GM06990 (cell line): Measurements from ENCODE around the gene POFUT2.

Experiments
- DNase-seq: peaks from one replicate; pipeline ENCODE4 v3.0.0-alpha.2; 2011; ENCODE audit not compliant: insufficient read length; ENCODE audit errors: extremely low read depth
- H3K27me3 ChIP-seq: replicated peaks from 2 replicates; pipeline ENCODE4 v1.6.0; 2011; ENCODE audit warnings: low read length; ENCODE audit not compliant: control insufficient read depth, insufficient read depth
- H3K36me3 ChIP-seq: 2 replicates; pipeline ENCODE4 v1.5.1; 2011; ENCODE audit warnings: low read length; ENCODE audit not compliant: control insufficient read depth, insufficient read depth
- H3K4me3 ChIP-seq: replicated peaks from 2 replicates; pipeline ENCODE4 v1.5.1; 2011; ENCODE audit warnings: low read depth, mild to moderate bottlenecking, control low read depth, low read length
- CTCF ChIP-seq: IDR thresholded peaks from 2 replicates; pipeline ENCODE4 v1.5.1; 2011; ENCODE audit warnings: low read length, control low read depth, mild to moderate bottlenecking, inconsistent platforms; ENCODE audit not compliant: insufficient read depth, poor library complexity, severe bottlenecking

The POFUT2 gene

GRCh38 chr21:45253633-45254459 is 33.8 kb downstream of the POFUT2 start:
- no peaks in the 10 kb centered on the region; the same call in 1 of the 2 replicates for H3K27me3 ChIP-seq
- DNase-seq: no peak
- no peak overlapping the region for H3K4me3 ChIP-seq
- no peak for TF ChIP-seq CTCF
- no peaks in the 10 kb centered on the region for H3K36me3 ChIP-seq

- DNase-seq: no peak
- no peak for TF ChIP-seq CTCF
- no peak overlapping the region for H3K4me3 ChIP-seq
- no peaks in the 10 kb centered on the region; the same call in 1 of the 2 replicates for H3K27me3 ChIP-seq
- no peaks in the 10 kb centered on the region for H3K36me3 ChIP-seq
Observed at GRCh38 chr21:45253180-45253579, 34.5 kb downstream of the POFUT2 start.

- H3K27me3 ChIP-seq: no peaks in the 10 kb centered on the region; the same call in 1 of the 2 replicates
- no peak for DNase-seq
- TF ChIP-seq CTCF: no peak
- H3K4me3 ChIP-seq: no peak overlapping the region
- H3K36me3 ChIP-seq: no peaks in the 10 kb centered on the region
Observed at GRCh38 chr21:45252448-45252925, 35.2 kb downstream of the POFUT2 start.

GRCh38 chr21:45251635-45252447 is 35.9 kb downstream of the POFUT2 start:
- no peaks in the 10 kb centered on the region; the same call in 1 of the 2 replicates for H3K27me3 ChIP-seq
- TF ChIP-seq CTCF: no peak
- no peak overlapping the region for H3K4me3 ChIP-seq
- no peak for DNase-seq
- H3K36me3 ChIP-seq: no peaks in the 10 kb centered on the region

GRCh38 chr21:45250914-45251634 is 36.6 kb downstream of the POFUT2 start:
- TF ChIP-seq CTCF: no peak
- no peak for DNase-seq
- Histone ChIP-seq H3K27me3 (no peaks in the 10 kb centered on the region; the same call in 1 of the 2 replicates), H3K4me3 (no peak overlapping the region), H3K36me3 (no peaks in the 10 kb centered on the region)
